Measurements from ENCODE around the gene EEF1G.
"Not testable (repeated sequence)": the region's sequence is repeated elsewhere in the genome, so short reads cannot be mapped to it uniquely, and the experiment has no call there.

Gene EEF1G

GRCh38 chr11:62577046-62577714, 3.5 kb upstream of the EEF1G start:
- DNase-seq = no peak

GRCh38 chr11:62575837-62576236, 2.1 kb upstream of the EEF1G start:
- no peak for DNase-seq

- no peak for DNase-seq
Measured at GRCh38 chr11:62575156-62575555, 1.5 kb upstream of the EEF1G start.

GRCh38 chr11:62574363-62575071, 826 bp upstream of the EEF1G start:
- DNase-seq = peak in 3 of 14 donors; percentile 22 to 47 (median 31)

GRCh38 chr11:62573006-62573591, 592 bp downstream of the EEF1G start:
- DNase-seq = peak in 5 of 14 donors; percentile 30 to 81 (median 58)

- DNase-seq = no peak
Measured at GRCh38 chr11:62572431-62572830, 1.3 kb downstream of the EEF1G start.

- DNase-seq = not testable (repeated sequence)
Measured at GRCh38 chr11:62571493-62571892, 2.2 kb downstream of the EEF1G start.

- not testable (repeated sequence) for DNase-seq
Measured at GRCh38 chr11:62570903-62571302, 2.8 kb downstream of the EEF1G start.

- DNase-seq = no peak
Measured at GRCh38 chr11:62569611-62570010, 4.1 kb downstream of the EEF1G start.

- DNase-seq = no peak
Measured at GRCh38 chr11:62567018-62567633, 6.6 kb downstream of the EEF1G start.

GRCh38 chr11:62566247-62566646, 7.4 kb downstream of the EEF1G start:
- no peak for DNase-seq

- DNase-seq = no peak
Measured at GRCh38 chr11:62565100-62565802, 8.4 kb downstream of the EEF1G start.

- not testable (repeated sequence) for DNase-seq
Measured at GRCh38 chr11:62561677-62562230, 11.9 kb downstream of the EEF1G start.

GRCh38 chr11:62560566-62561103, 13.1 kb downstream of the EEF1G start:
- peak in 4 of 14 donors; percentile 12 to 38 (median 20) for DNase-seq

GRCh38 chr11:62559626-62560025, 14.1 kb downstream of the EEF1G start:
- not testable (repeated sequence) for DNase-seq

- no peak for DNase-seq
Measured at GRCh38 chr11:62559204-62559603, 14.5 kb downstream of the EEF1G start.

GRCh38 chr11:62558669-62559068, 15.0 kb downstream of the EEF1G start:
- DNase-seq = no peak

GRCh38 chr11:62556875-62557631, 16.6 kb downstream of the EEF1G start:
- DNase-seq = no peak

- peak in 12 of 14 donors; percentile 10 to 70 (median 42) for DNase-seq
Measured at GRCh38 chr11:62556108-62556874, 17.4 kb downstream of the EEF1G start.

GRCh38 chr11:62555464-62556107, 18.1 kb downstream of the EEF1G start:
- peak in 3 of 14 donors; percentile 7 to 21 (median 13) for DNase-seq

All from C1 segment of cervical spinal cord (tissue), 14 donors.